GM18505 (cell line): ENCODE measurements around the gene ETV2.

ENCODE experiments used
- ATAC-seq: cut with Tn5 transposase; IDR thresholded peaks from one replicate; pipeline ENCODE4 v1.9.1; 2021; ENCODE audit not compliant: unreplicated experiment
- POLR2A ChIP-seq: IDR thresholded peaks from 4 replicates; pipeline ENCODE4 v1.6.1; 2011; ENCODE audit warnings: borderline replicate concordance; ENCODE audit not compliant: insufficient read depth, insufficient read length; ENCODE audit errors: extremely low read depth

The ETV2 gene

GRCh38 chr19:35615036-35615435 lies 26.5 kb upstream of the ETV2 start:
- no peak for TF ChIP-seq POLR2A
- ATAC-seq = no peak

- ATAC-seq = no peak
- TF ChIP-seq POLR2A = no peak
These were observed 22.7 kb upstream of the ETV2 start for GRCh38 chr19:35618857-35619256.

- no peak for TF ChIP-seq POLR2A
- ATAC-seq = no peak
These were observed 22.1 kb upstream of the ETV2 start for GRCh38 chr19:35619290-35619923.

GRCh38 chr19:35620001-35620400 lies 21.5 kb upstream of the ETV2 start:
- no peak for ATAC-seq

GRCh38 chr19:35621708-35622107 lies 19.8 kb upstream of the ETV2 start:
- no peak for ATAC-seq
- no peak for TF ChIP-seq POLR2A

More at GRCh38 chr19:35620001-35620400, 21.5 kb upstream of the ETV2 start:
- no peak for TF ChIP-seq POLR2A

- TF ChIP-seq POLR2A = no peak
- ATAC-seq = no peak
These were observed 18.8 kb upstream of the ETV2 start for GRCh38 chr19:35622750-35623149.

GRCh38 chr19:35623327-35624010 lies 18.1 kb upstream of the ETV2 start:
- no peak for TF ChIP-seq POLR2A
- no peak for ATAC-seq

- no peak for TF ChIP-seq POLR2A
- ATAC-seq = no peak
These were observed 13.3 kb upstream of the ETV2 start for GRCh38 chr19:35628264-35628564.

- peak; percentile 89 for ATAC-seq
- TF ChIP-seq POLR2A = peak; percentile 77
These were observed 12.8 kb upstream of the ETV2 start, which contains the start of gene RBM42 for GRCh38 chr19:35628565-35629331. Gene RBM42, plus strand, starts transcription at chr19:35629036. Its CDS starts 118 bp downstream, at chr19:35629154.

GRCh38 chr19:35629332-35629633 lies 12.3 kb upstream of the ETV2 start:
- TF ChIP-seq POLR2A = no peak
- ATAC-seq = no peak

- ATAC-seq = no peak
- TF ChIP-seq POLR2A = no peak
These were observed 7.7 kb upstream of the ETV2 start for GRCh38 chr19:35633727-35634440.

GRCh38 chr19:35636651-35637050 lies 4.9 kb upstream of the ETV2 start:
- no peak for TF ChIP-seq POLR2A
- no peak for ATAC-seq

- ATAC-seq = no peak
- no peak for TF ChIP-seq POLR2A
These were observed 4.4 kb upstream of the ETV2 start for GRCh38 chr19:35637165-35637564.
